HCT116 (cell line): Measurements from ENCODE around the gene ERAL1. TPM values are rescaled to one million over a fixed set of nuclear protein-coding genes. Genes with fewer than 3 reads are reported as not detected.
"Not testable (repeated sequence)": the region's sequence is repeated elsewhere in the genome, so short reads cannot be mapped to it uniquely, and the experiment has no call there.

ENCODE experiments used
- ATAC-seq: fragments of 200-7000 bp; cut with Tn5 transposase; 2 replicates; pipeline ENCODE4 v1.9.1; 2020; ENCODE audit warnings: mild to moderate bottlenecking, moderate library complexity
- BruUV-seq: library from RNA; stranded (reverse); fragments of 400-500 nt; replicated peaks from 2 replicates; lab custom pipeline; 2021; lab: Mats Ljungman, UMichigan
- CTCF ChIA-PET: fragments of 300-600 bp; sonication (Branson Sonifier 250); formaldehyde crosslinking; loops from one replicate; lab custom pipeline; 2021; ENCODE audit warnings: antibody characterized with exemption; lab: Charles Lee
- POLR2A ChIA-PET: fragments of 300-600, 350-600 bp; sonication (Branson Sonifier 250); formaldehyde crosslinking; loops from one replicate; lab custom pipeline; 2021; ENCODE audit warnings: antibody characterized with exemption; lab: Charles Lee
- RAD21 ChIA-PET, 2 experiments: fragments of 300-600 bp; sonication (Branson Sonifier 250); formaldehyde crosslinking; loops; one replicate each; lab custom pipeline; 2023; ENCODE audit warnings: low total read pairs in 2 of 2; ENCODE audit not compliant: uncharacterized antibody in 2 of 2, unreplicated experiment in 2 of 2, low non-redundant PET in 1 of 2; lab: Charles Lee
- DNase-seq: peaks from one replicate; pipeline ENCODE4 v3.0.0-alpha.2; 2010; ENCODE audit warnings: low read depth, low spot score
- H2AFZ ChIP-seq: fragments of 200-600 bp; shearing (Covaris generic), sonication (generic); 2 replicates; pipeline ENCODE4 v1.6.1; 2017; ENCODE audit warnings: low read depth, mixed run types, mixed read lengths, antibody characterized with exemption, low read length; ENCODE audit not compliant: poor library complexity, severe bottlenecking
- H3K27ac ChIP-seq: 2 replicates; pipeline ENCODE4 v1.5.1; 2012; ENCODE audit warnings: low read depth, low read length
- H3K27me3 ChIP-seq: fragments of 200-600 bp; sonication (generic); 2 replicates; pipeline ENCODE4 v1.6.1; 2016; ENCODE audit warnings: mixed run types, low read length, mixed read lengths; ENCODE audit not compliant: insufficient read depth
- H3K36me3 ChIP-seq, 2 experiments: fragments of 200-500 bp in 1 of 2; fragments of 200-600 bp in 1 of 2; sonication (Bioruptor generic) in 1 of 2; sonication (generic) in 1 of 2; 2 replicates each; pipeline versions ENCODE4 v1.5.1 to v1.6.1; 2014 to 2016; ENCODE audit warnings: low read length in 2 of 2, inconsistent platforms in 1 of 2, mixed read lengths in 1 of 2, mixed run types in 1 of 2; ENCODE audit not compliant: insufficient read depth in 2 of 2, control insufficient read depth in 1 of 2
- H3K4me1 ChIP-seq, 2 experiments: fragments of 200-600 bp in 1 of 2; sonication (generic) in 1 of 2; 2 replicates each; pipeline versions ENCODE4 v1.5.1 to v1.6.1; 2012 to 2017; ENCODE audit warnings: low read length in 2 of 2, inconsistent platforms in 1 of 2, mild to moderate bottlenecking in 1 of 2, mixed read lengths in 1 of 2, mixed run types in 1 of 2, moderate library complexity in 1 of 2; ENCODE audit not compliant: insufficient read depth in 2 of 2, control insufficient read depth in 1 of 2
- H3K4me2 ChIP-seq: fragments of 200-600 bp; sonication (generic); 2 replicates; pipeline ENCODE4 v1.6.1; 2017; ENCODE audit warnings: mixed run types, low read length, mixed read lengths
- H3K4me3 ChIP-seq, 2 experiments: fragments of 200-600 bp in 1 of 2; sonication (generic) in 1 of 2; replicated peaks in 1 of 2; 2 replicates each; pipeline ENCODE4 v1.5.1; 2011 to 2016; ENCODE audit warnings: low read length in 2 of 2, control low read depth in 1 of 2, low read depth in 1 of 2, mild to moderate bottlenecking in 1 of 2, mixed read lengths in 1 of 2, mixed run types in 1 of 2
- H3K79me2 ChIP-seq: fragments of 200-600 bp; sonication (generic); 2 replicates; pipeline ENCODE4 v1.6.1; 2017; ENCODE audit warnings: mild to moderate bottlenecking, mixed run types, low read length, moderate library complexity, mixed read lengths; ENCODE audit not compliant: insufficient read depth
- H3K9ac ChIP-seq: fragments of 200-600 bp; sonication (generic); 2 replicates; pipeline ENCODE4 v1.6.1; 2016; ENCODE audit warnings: low read length, mixed read lengths
- H3K9me2 ChIP-seq: fragments of 200-600 bp; sonication (generic), shearing (Covaris generic); 2 replicates; pipeline ENCODE4 v1.6.1; 2017; ENCODE audit warnings: mixed run types, mild to moderate bottlenecking, moderate library complexity; ENCODE audit not compliant: insufficient read depth
- H3K9me3 ChIP-seq, 2 experiments: fragments of 200-500 bp in 1 of 2; fragments of 200-600 bp in 1 of 2; sonication (Bioruptor generic) in 1 of 2; sonication (generic) in 1 of 2; 2 replicates each; pipeline ENCODE4 v1.6.1; 2014 to 2017; ENCODE audit warnings: low read length in 2 of 2, mixed read lengths in 2 of 2, inconsistent platforms in 1 of 2, low read depth in 1 of 2, mild to moderate bottlenecking in 1 of 2, mixed run types in 1 of 2, moderate library complexity in 1 of 2; ENCODE audit not compliant: control insufficient read depth in 1 of 2, insufficient read depth in 1 of 2
- H4K20me1 ChIP-seq: fragments of 200-600 bp; sonication (generic), shearing (Covaris generic); 2 replicates; pipeline ENCODE4 v1.6.1; 2017; ENCODE audit warnings: mixed run types, mild to moderate bottlenecking, moderate library complexity; ENCODE audit not compliant: insufficient read depth
- CBX3 ChIP-seq: IDR thresholded peaks from 2 replicates; pipeline ENCODE4 v1.6.1; 2012; ENCODE audit warnings: low read depth
- CEBPB ChIP-seq: IDR thresholded peaks from 2 replicates; pipeline ENCODE4 v1.6.1; 2012; ENCODE audit warnings: low read depth
- CTCF ChIP-seq, 3 experiments: fragments of 200-600 bp in 1 of 3; sonication (generic) in 1 of 3; IDR thresholded peaks in 2 of 3; conservative IDR thresholded peaks in 1 of 3; 2 replicates each; pipeline ENCODE4 v1.5.1; 2012 to 2017; ENCODE audit warnings: low read depth in 2 of 3, low read length in 2 of 3, antibody characterized with exemption in 1 of 3, borderline replicate concordance in 1 of 3, control low read depth in 1 of 3, mild to moderate bottlenecking in 1 of 3, mixed read lengths in 1 of 3, mixed run types in 1 of 3, moderate library complexity in 1 of 3; ENCODE audit not compliant: insufficient read depth in 1 of 3
- ELF1 ChIP-seq: IDR thresholded peaks from 2 replicates; pipeline ENCODE4 v1.6.1; 2012; ENCODE audit warnings: low read depth, borderline replicate concordance
- FOSL1 ChIP-seq: IDR thresholded peaks from 2 replicates; pipeline ENCODE4 v1.6.1; 2012; ENCODE audit warnings: low read depth
- MAX ChIP-seq: IDR thresholded peaks from 2 replicates; pipeline ENCODE4 v1.6.1; 2012
- POLR2A ChIP-seq: IDR thresholded peaks from 2 replicates; pipeline ENCODE4 v1.7.0; 2011; ENCODE audit warnings: borderline replicate concordance; ENCODE audit not compliant: insufficient read depth, insufficient read length; ENCODE audit errors: extremely low read depth
- POLR2AphosphoS5 ChIP-seq: IDR thresholded peaks from 2 replicates; pipeline ENCODE4 v1.6.1; 2011; ENCODE audit warnings: mild to moderate bottlenecking, low read depth, low read length, moderate library complexity
- SP1 ChIP-seq: IDR thresholded peaks from 2 replicates; pipeline ENCODE4 v1.6.1; 2012; ENCODE audit warnings: low read depth
- TCF7L2 ChIP-seq: IDR thresholded peaks from 2 replicates; pipeline ENCODE4 v1.7.0; 2011; ENCODE audit warnings: borderline replicate concordance, inconsistent platforms; ENCODE audit not compliant: insufficient read depth, insufficient read length; ENCODE audit errors: extremely low read depth
- ZBTB33 ChIP-seq: IDR thresholded peaks from 2 replicates; pipeline ENCODE4 v1.6.1; 2011; ENCODE audit warnings: mild to moderate bottlenecking, low read length, moderate library complexity; ENCODE audit not compliant: insufficient replicate concordance; ENCODE audit errors: extremely low read depth
- ZFX ChIP-seq: fragments of 450-650 bp; IDR thresholded peaks from 2 replicates; pipeline ENCODE4 v1.6.1; 2017
- ZNF274 ChIP-seq: fragments of 200-500 bp; sonication (Bioruptor generic); IDR thresholded peaks from 2 replicates; pipeline ENCODE4 v1.6.1; 2014; ENCODE audit warnings: mild to moderate bottlenecking, low read depth, low read length, inconsistent platforms
- intact Hi-C: fragments of 100-400 bp; cut with micrococcal nuclease; formaldehyde crosslinking; loops from 2 replicates; pipeline ENCODE4 v1.10.0; 2022
- total RNA-seq: library from RNA; stranded (reverse); gene quantifications from one replicate; pipeline ENCODE4 v1.2.1, GENCODE V29; 2021; ENCODE audit not compliant: unreplicated experiment
- TF ChIP-seq, protein P1 (sequence below): IDR thresholded peaks from 2 replicates; pipeline ENCODE4 v1.6.1; 2012; ENCODE audit warnings: low read depth

ERAL1 gene
- total RNA-seq, 1 experiment from 2014 or later = 52.0 TPM

- H3K4me2 ChIP-seq = no peak overlapping the region
- no peak overlapping the region for H3K4me3 ChIP-seq
- peaks cover 55% of the 10 kb centered on the region for H3K79me2 ChIP-seq
- H3K27ac ChIP-seq = no peak overlapping the region
- no peaks in the 10 kb centered on the region for H3K9me3 ChIP-seq
- no peaks in the 10 kb centered on the region for H3K4me1 ChIP-seq
- H3K9ac ChIP-seq = no peak overlapping the region
- RAD21 ChIA-PET = no interaction called here
- BruUV-seq = no TSS peak
- intact Hi-C loops = no loop called here
- no peaks in the 10 kb centered on the region for H3K9me2 ChIP-seq
- DNase-seq = no peak
- POLR2A ChIA-PET = no interaction called here
- no peak overlapping the region for H2AFZ ChIP-seq
- TF ChIP-seq ZBTB33 = no peak
- no peak for TF ChIP-seq FOSL1
- no peak for TF ChIP-seq ELF1
- TF ChIP-seq POLR2A = no peak
- no peak for TF ChIP-seq POLR2AphosphoS5
- no peak for TF ChIP-seq CTCF (IDR thresholded peaks at IDR 0.05 in 2 of 3, conservative IDR thresholded peaks at IDR 0.05 in 1 of 3; ENCODE audit: borderline replicate concordance in 1 of 3, insufficient read depth in 1 of 3, low read depth in 2 of 3, low read length in 2 of 3)
- no peak for TF ChIP-seq MAX
- no peak for TF ChIP-seq SP1
- no peak for TF ChIP-seq TCF7L2
- no peak for TF ChIP-seq CBX3
- TF ChIP-seq, protein P1, sequence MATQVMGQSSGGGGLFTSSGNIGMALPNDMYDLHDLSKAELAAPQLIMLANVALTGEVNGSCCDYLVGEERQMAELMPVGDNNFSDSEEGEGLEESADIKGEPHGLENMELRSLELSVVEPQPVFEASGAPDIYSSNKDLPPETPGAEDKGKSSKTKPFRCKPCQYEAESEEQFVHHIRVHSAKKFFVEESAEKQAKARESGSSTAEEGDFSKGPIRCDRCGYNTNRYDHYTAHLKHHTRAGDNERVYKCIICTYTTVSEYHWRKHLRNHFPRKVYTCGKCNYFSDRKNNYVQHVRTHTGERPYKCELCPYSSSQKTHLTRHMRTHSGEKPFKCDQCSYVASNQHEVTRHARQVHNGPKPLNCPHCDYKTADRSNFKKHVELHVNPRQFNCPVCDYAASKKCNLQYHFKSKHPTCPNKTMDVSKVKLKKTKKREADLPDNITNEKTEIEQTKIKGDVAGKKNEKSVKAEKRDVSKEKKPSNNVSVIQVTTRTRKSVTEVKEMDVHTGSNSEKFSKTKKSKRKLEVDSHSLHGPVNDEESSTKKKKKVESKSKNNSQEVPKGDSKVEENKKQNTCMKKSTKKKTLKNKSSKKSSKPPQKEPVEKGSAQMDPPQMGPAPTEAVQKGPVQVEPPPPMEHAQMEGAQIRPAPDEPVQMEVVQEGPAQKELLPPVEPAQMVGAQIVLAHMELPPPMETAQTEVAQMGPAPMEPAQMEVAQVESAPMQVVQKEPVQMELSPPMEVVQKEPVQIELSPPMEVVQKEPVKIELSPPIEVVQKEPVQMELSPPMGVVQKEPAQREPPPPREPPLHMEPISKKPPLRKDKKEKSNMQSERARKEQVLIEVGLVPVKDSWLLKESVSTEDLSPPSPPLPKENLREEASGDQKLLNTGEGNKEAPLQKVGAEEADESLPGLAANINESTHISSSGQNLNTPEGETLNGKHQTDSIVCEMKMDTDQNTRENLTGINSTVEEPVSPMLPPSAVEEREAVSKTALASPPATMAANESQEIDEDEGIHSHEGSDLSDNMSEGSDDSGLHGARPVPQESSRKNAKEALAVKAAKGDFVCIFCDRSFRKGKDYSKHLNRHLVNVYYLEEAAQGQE = no peak
- no peak for TF ChIP-seq ZFX
- TF ChIP-seq ZNF274 = no peak
- TF ChIP-seq CEBPB = no peak
- TF ChIP-seq, all 23 proteins: peak for 0
- no peaks in the 10 kb centered on the region for H4K20me1 ChIP-seq
- H3K36me3 ChIP-seq = no peaks in the 10 kb centered on the region; a peak in 2 of 4 replicates
- no peaks in the 10 kb centered on the region for H3K27me3 ChIP-seq
- CTCF ChIA-PET = no interaction called here
- no peak for ATAC-seq
Measured at GRCh38 chr17:28834420-28834819, 20.4 kb upstream of the ERAL1 start.

GRCh38 chr17:28836541-28836940 lies 18.3 kb upstream of the ERAL1 start:
- H3K9me3 ChIP-seq, ATAC-seq, H3K4me2 ChIP-seq, H3K27ac ChIP-seq, H3K4me1 ChIP-seq, H4K20me1 ChIP-seq, H3K36me3 ChIP-seq, H3K27me3 ChIP-seq, H2AFZ ChIP-seq, intact Hi-C loops, RAD21 ChIA-PET, DNase-seq, CTCF ChIA-PET, H3K9ac ChIP-seq, H3K9me2 ChIP-seq, H3K4me3 ChIP-seq, BruUV-seq: not testable (repeated sequence)
- POLR2A ChIA-PET = interaction anchor here (0.8 kb wide), 1 partner anchor 17 kb away, joined by 5 read pairs; no protein-coding TSS in a partner anchor
- H3K79me2 ChIP-seq = peaks cover 67% of the 10 kb centered on the region
